Gastrocnemius medialis (tissue), 4 donors: ENCODE measurements around the gene CACUL1. TPM values are rescaled to one million over a fixed set of nuclear protein-coding genes. Genes with fewer than 3 reads are reported as not detected.

Experiments
- ATAC-seq, 2 donors: fragments of 150-250 bp; one replicate each; pipeline ENCODE4 v1.9.1; 2016
- DNase-seq, 2 donors: peaks; one replicate each; pipeline ENCODE4 v3.0.0-alpha.2; 2019
- H3K27ac ChIP-seq, 4 donors: fragments of 200-600 bp; sonication (generic); 1 replicate in 1 of 4; 2 replicates in 3 of 4; pipeline ENCODE4 v1.5.1; 2016 to 2018; ENCODE audit warnings: mild to moderate bottlenecking in 2 of 4, moderate library complexity in 1 of 4
- H3K27me3 ChIP-seq, 3 donors: fragments of 200-600 bp; sonication (generic) in 2 of 3; 1 replicate in 1 of 3; 2 replicates in 2 of 3; pipeline versions ENCODE4 v1.5.1 to v1.6.0; 2016 to 2019; ENCODE audit warnings: mild to moderate bottlenecking in 1 of 3, moderate library complexity in 1 of 3
- H3K36me3 ChIP-seq, 2 donors: fragments of 200-600 bp; sonication (generic) in 1 of 2; one replicate each; pipeline ENCODE4 v1.5.1; 2017 to 2018
- H3K4me1 ChIP-seq, 2 donors: fragments of 200-600 bp; sonication (generic) in 1 of 2; one replicate each; pipeline ENCODE4 v1.5.1; 2016 to 2017; ENCODE audit warnings: mild to moderate bottlenecking in 2 of 2
- H3K4me3 ChIP-seq, 4 donors: fragments of 200-600 bp; sonication (generic) in 3 of 4; 1 replicate in 1 of 4; 2 replicates in 3 of 4; pipeline ENCODE4 v1.5.1; 2016 to 2019; ENCODE audit warnings: mild to moderate bottlenecking in 2 of 4
- H3K9me3 ChIP-seq, 3 donors: fragments of 200-600 bp; sonication (generic) in 2 of 3; 1 replicate in 1 of 3; 2 replicates in 2 of 3; pipeline ENCODE4 v1.5.1; 2016 to 2019
- CTCF ChIP-seq, 5 experiments: fragments of 450-650 bp in 3 of 5; fragments of 200-600 bp in 2 of 5; sonication (generic) in 2 of 5; IDR thresholded peaks in 4 of 5; conservative IDR thresholded peaks in 1 of 5; 1 replicate in 4 of 5; 2 replicates in 1 of 5; pipeline ENCODE4 v1.5.1; 2016 to 2019; ENCODE audit warnings: antibody characterized with exemption in 5 of 5, mild to moderate bottlenecking in 3 of 5, moderate library complexity in 3 of 5
- POLR2A ChIP-seq, 2 donors: fragments of 450-650 bp; IDR thresholded peaks; one replicate each; pipeline ENCODE4 v1.6.1; 2017; ENCODE audit warnings: antibody characterized with exemption in 2 of 2, mild to moderate bottlenecking in 2 of 2, moderate library complexity in 2 of 2
- in situ Hi-C, 4 donors: fragments of 200-750 bp; cut with MboI; loops; one replicate each; pipeline versions ENCODE4 v1.15.0 to v1.8.0; 2017; ENCODE audit warnings: low sequenced_read_pairs in 4 of 4
- intact Hi-C: fragments of 100-400 bp; cut with DNase I; formaldehyde crosslinking; loops from one replicate; pipeline ENCODE4 v1.15.1; 2023; ENCODE audit warnings: low total_unique reads
- total RNA-seq, 4 donors: library from RNA; depleted of rRNA; stranded (reverse); fragments of >200 nt; gene quantifications; one replicate each; pipeline versions ENCODE4 v1.1.0 to v1.2.3, GENCODE V29; 2016

The CACUL1 gene
- total RNA-seq, 4 donors from 2014 or later = 28.5 to 59.5 (median 38.2) TPM

- Histone ChIP-seq H3K9me3 (no peaks in the 10 kb centered on the region), H3K27me3 (no peaks in the 10 kb centered on the region), H3K4me1 (no peaks in the 10 kb centered on the region), H3K4me3 (no peak overlapping the region), H3K27ac (no peak overlapping the region), H3K36me3 (no peaks in the 10 kb centered on the region)
- intact Hi-C loops (no loop called here), in situ Hi-C loops (no loop called here)
- TF ChIP-seq POLR2A (IDR thresholded peaks at IDR 0.05) = no peak
- TF ChIP-seq CTCF (IDR thresholded peaks at IDR 0.05 in 4 of 5, conservative IDR thresholded peaks at IDR 0.05 in 1 of 5) = no peak
- ATAC-seq (no peak), DNase-seq (no peak)
Measured at GRCh38 chr10:118638680-118639079, 116.1 kb downstream of the CACUL1 start.

- TF ChIP-seq CTCF (IDR thresholded peaks at IDR 0.05 in 4 of 5, conservative IDR thresholded peaks at IDR 0.05 in 1 of 5) (no peak), POLR2A (IDR thresholded peaks at IDR 0.05) (no peak)
- no peak overlapping the region for H3K4me3 ChIP-seq
- no peak for DNase-seq
- no peak for ATAC-seq
- in situ Hi-C loops = no loop called here
- H3K27ac ChIP-seq = no peak overlapping the region
- H3K4me1 ChIP-seq = no peaks in the 10 kb centered on the region
- intact Hi-C loops = no loop called here
- no peaks in the 10 kb centered on the region for H3K36me3 ChIP-seq
- H3K27me3 ChIP-seq = no peaks in the 10 kb centered on the region
- no peaks in the 10 kb centered on the region for H3K9me3 ChIP-seq
Measured at GRCh38 chr10:118635674-118636402, 118.9 kb downstream of the CACUL1 start.

- H3K4me3 ChIP-seq = no peak overlapping the region
- H3K36me3 ChIP-seq = no peaks in the 10 kb centered on the region
- H3K27ac ChIP-seq = no peak overlapping the region
- no peak for DNase-seq
- no peaks in the 10 kb centered on the region for H3K27me3 ChIP-seq
- TF ChIP-seq CTCF (IDR thresholded peaks at IDR 0.05 in 4 of 5, conservative IDR thresholded peaks at IDR 0.05 in 1 of 5) = no peak
- TF ChIP-seq POLR2A (IDR thresholded peaks at IDR 0.05) = no peak
- no peaks in the 10 kb centered on the region for H3K4me1 ChIP-seq
- ATAC-seq = no peak
- intact Hi-C loops (no loop called here), in situ Hi-C loops (no loop called here)
- no peaks in the 10 kb centered on the region for H3K9me3 ChIP-seq
Measured at GRCh38 chr10:118633786-118634185, 121.0 kb downstream of the CACUL1 start.

- TF ChIP-seq POLR2A (IDR thresholded peaks at IDR 0.05) (no peak), CTCF (IDR thresholded peaks at IDR 0.05 in 4 of 5, conservative IDR thresholded peaks at IDR 0.05 in 1 of 5) (no peak)
- Histone ChIP-seq H3K4me3 (no peak overlapping the region), H3K9me3 (no peaks in the 10 kb centered on the region), H3K36me3 (no peaks in the 10 kb centered on the region), H3K27me3 (peaks cover 0 to 2% (median 0%) of the 10 kb centered on the region in 3 donors), H3K27ac (no peak overlapping the region), H3K4me1 (no peaks in the 10 kb centered on the region)
- in situ Hi-C loops = no loop called here
- intact Hi-C loops = no loop called here
- no peak for DNase-seq
- ATAC-seq = peak in 1 of 2 donors; percentile 64
Measured at GRCh38 chr10:118629211-118629610, 125.6 kb downstream of the CACUL1 start.

GRCh38 chr10:118628397-118628796, 126.4 kb downstream of the CACUL1 start:
- Histone ChIP-seq H3K9me3 (no peaks in the 10 kb centered on the region), H3K27me3 (peaks cover 0 to 2% (median 0%) of the 10 kb centered on the region in 3 donors), H3K36me3 (no peaks in the 10 kb centered on the region), H3K4me1 (no peaks in the 10 kb centered on the region), H3K27ac (no peak overlapping the region), H3K4me3 (no peak overlapping the region)
- DNase-seq (no peak), ATAC-seq (no peak)
- TF ChIP-seq CTCF (IDR thresholded peaks at IDR 0.05 in 4 of 5, conservative IDR thresholded peaks at IDR 0.05 in 1 of 5) (no peak), POLR2A (IDR thresholded peaks at IDR 0.05) (no peak)
- in situ Hi-C loops = no loop called here
- intact Hi-C loops = no loop called here
